ENCODE results near the gene PANK4.

GRCh38 chr1:2519729-2520128 lies 6.7 kb downstream of the PANK4 start:
- TF ChIP-seq POLR2A (IDR thresholded peaks at IDR 0.05; ENCODE audit: low read length) (no peak), GATA1 (IDR thresholded peaks at IDR 0.05; ENCODE audit: low read depth, low read length) (no peak)

Measured in erythroblast (primary cell).